K562 (cell line): ENCODE measurements around the gene SOBP. TPM values are rescaled to one million over a fixed set of nuclear protein-coding genes. Genes with fewer than 3 reads are reported as not detected.

Experiments used
- ATAC-seq: fragments of 200-7000 bp; cut with Tn5 transposase; 3 replicates; pipeline ENCODE4 v1.9.1; 2020; ENCODE audit warnings: moderate library complexity
- BruUV-seq: library from RNA; stranded (reverse); fragments of 400-500 nt; replicated peaks from 2 replicates; lab custom pipeline; 2021; lab: Mats Ljungman, UMichigan
- CTCF ChIA-PET: fragments of 300-600 bp; formaldehyde crosslinking; extraction: SDS; loops from one replicate; lab custom pipeline; 2021; ENCODE audit warnings: low intra/inter-chr PET ratio; lab: Yijun Ruan, JAX
- POLR2A ChIA-PET: fragments of 300-600, 350-650 bp; sonication (Branson Sonifier 250); formaldehyde crosslinking; extraction: SDS; loops from one replicate; lab custom pipeline; 2021; ENCODE audit warnings: antibody characterized with exemption, inconsistent platforms; lab: Yijun Ruan, JAX
- DNase-seq, 4 experiments: peaks; one replicate each; pipeline versions ENCODE4 v3.0.0 to v3.0.0-alpha.2; 2011 to 2018; ENCODE audit warnings: low spot score in 3 of 4, mixed read lengths in 3 of 4; ENCODE audit errors: extremely low read depth in 1 of 4
- FAIRE-seq: peaks from 2 replicates; lab custom pipeline; 2011; peaks lifted over from hg19 to GRCh38; lab: Jason Lieb, UNC
- H2AFZ ChIP-seq: 2 replicates; pipeline ENCODE4 v1.6.0; 2011; ENCODE audit warnings: low read depth, low read length, control low read depth, inconsistent platforms
- H3K27ac ChIP-seq: fragments of 200-600 bp; 3 replicates; pipeline ENCODE4 v1.8.0; 2011; ENCODE audit warnings: low read depth, mild to moderate bottlenecking, control low read depth, inconsistent platforms, low read length, moderate library complexity, mixed read lengths; ENCODE audit errors: extremely low read depth
- H3K27me3 ChIP-seq, 2 experiments: fragments of 300-600 bp in 1 of 2; 2 replicates in 1 of 2; 3 replicates in 1 of 2; pipeline versions ENCODE4 v1.6.0 to v1.8.0; 2011; ENCODE audit warnings: inconsistent platforms in 2 of 2, low read length in 2 of 2, mild to moderate bottlenecking in 1 of 2, mixed read lengths in 1 of 2, moderate library complexity in 1 of 2; ENCODE audit not compliant: control insufficient read depth in 2 of 2, insufficient read depth in 2 of 2
- H3K36me3 ChIP-seq: fragments of 300-600 bp; 3 replicates; pipeline ENCODE4 v1.8.0; 2011; ENCODE audit warnings: mild to moderate bottlenecking, low read length, inconsistent platforms; ENCODE audit not compliant: control insufficient read depth, insufficient read depth
- H3K4me1 ChIP-seq, 2 experiments: fragments of 200-600 bp in 1 of 2; replicated peaks in 1 of 2; 2 replicates in 1 of 2; 3 replicates in 1 of 2; pipeline versions ENCODE4 v1.5.1 to v1.8.0; 2011; ENCODE audit warnings: inconsistent platforms in 2 of 2, low read length in 2 of 2, mild to moderate bottlenecking in 1 of 2, mixed read lengths in 1 of 2, moderate library complexity in 1 of 2; ENCODE audit not compliant: control insufficient read depth in 2 of 2, insufficient read depth in 2 of 2
- H3K4me2 ChIP-seq: 2 replicates; pipeline ENCODE4 v1.6.1; 2011; ENCODE audit warnings: low read length, control low read depth, inconsistent platforms, mixed read lengths; ENCODE audit not compliant: insufficient read depth
- H3K4me3 ChIP-seq: fragments of 200-600 bp; sonication (generic), shearing (Covaris generic); 2 replicates; pipeline ENCODE4 v1.5.1; 2016; ENCODE audit warnings: control low read depth, inconsistent platforms
- H3K79me2 ChIP-seq: fragments of 200-600 bp; 3 replicates; pipeline ENCODE4 v1.8.0; 2011; ENCODE audit warnings: low read length, inconsistent platforms; ENCODE audit not compliant: control insufficient read depth, insufficient read depth
- H3K9ac ChIP-seq, 2 experiments: 2 replicates each; pipeline versions ENCODE4 v1.6.0 to v1.6.1; 2011; ENCODE audit warnings: low read depth in 2 of 2, low read length in 2 of 2, control low read depth in 1 of 2, inconsistent platforms in 1 of 2, mild to moderate bottlenecking in 1 of 2, mixed read lengths in 1 of 2; ENCODE audit not compliant: insufficient read depth in 1 of 2
- H3K9me1 ChIP-seq: one replicate; pipeline ENCODE4 v1.6.0; 2011; ENCODE audit warnings: inconsistent platforms, mild to moderate bottlenecking, low read length, moderate library complexity; ENCODE audit not compliant: control insufficient read depth, insufficient read depth
- H3K9me3 ChIP-seq: replicated peaks from 2 replicates; pipeline ENCODE4 v1.5.1; 2011; ENCODE audit warnings: low read depth, low read length, inconsistent platforms; ENCODE audit not compliant: control insufficient read depth, insufficient read depth
- H4K20me1 ChIP-seq: replicated peaks from 2 replicates; pipeline ENCODE4 v1.6.1; 2011; ENCODE audit warnings: low read length, inconsistent platforms, mixed read lengths; ENCODE audit not compliant: control insufficient read depth, insufficient read depth
- ASH1L ChIP-seq: fragments of 450-650 bp; IDR thresholded peaks from 2 replicates; pipeline ENCODE4 v1.6.1; 2018; ENCODE audit warnings: borderline replicate concordance, mild to moderate bottlenecking, low read depth; ENCODE audit not compliant: partially characterized antibody
- DMBX1 ChIP-seq: fragments of 250-450 bp; sonication (Bioruptor Pico); IDR thresholded peaks from 2 replicates; pipeline ENCODE4 v1.8.0; 2022; ENCODE audit warnings: inconsistent platforms, mild to moderate bottlenecking, moderate library complexity, borderline replicate concordance
- EP300 ChIP-seq: IDR thresholded peaks from 2 replicates; pipeline ENCODE4 v1.6.1; 2012; ENCODE audit warnings: low read length, improper control_type of control experiment
- PRPF4 ChIP-seq: fragments of 200-400 bp; formaldehyde crosslinking; IDR thresholded peaks from one replicate; pipeline ENCODE4 v1.6.1; 2017; ENCODE audit warnings: low read length, low read depth, mild to moderate bottlenecking; ENCODE audit not compliant: insufficient read depth, poor library complexity, severe bottlenecking
- PTTG1 ChIP-seq: fragments of 450-650 bp; IDR thresholded peaks from 2 replicates; pipeline ENCODE4 v1.6.1; 2016; ENCODE audit warnings: low read depth, mild to moderate bottlenecking, missing genetic modification characterization, missing compliant biosample characterization
- RFX5 ChIP-seq: IDR thresholded peaks from 2 replicates; pipeline ENCODE4 v1.6.1; 2011; ENCODE audit warnings: low read depth, mild to moderate bottlenecking, improper control_type of control experiment, low read length
- SOX6 ChIP-seq: fragments of 450-650 bp; IDR thresholded peaks from 2 replicates; pipeline ENCODE4 v1.6.1; 2014; ENCODE audit warnings: mild to moderate bottlenecking
- SREBF2 ChIP-seq: sonication (generic); formaldehyde crosslinking; IDR thresholded peaks from 2 replicates; pipeline ENCODE4 v1.4.0; 2020; ENCODE audit warnings: mild to moderate bottlenecking, missing genetic modification reagents
- THAP7 ChIP-seq: fragments of 250-450 bp; sonication (Bioruptor Pico); IDR thresholded peaks from 2 replicates; pipeline ENCODE4 v1.5.0; 2021
- XRCC4 ChIP-seq: IDR thresholded peaks from one replicate; pipeline ENCODE4 v1.6.1; 2011; ENCODE audit not compliant: insufficient read depth, insufficient read length; ENCODE audit errors: extremely low read depth
- in situ Hi-C: fragments of 300-500 bp; cut with MboI; formaldehyde crosslinking; loops from 4 replicates; pipeline ENCODE4 v1.15.0; 2018; ENCODE audit warnings: inconsistent platforms, mixed read lengths
- intact Hi-C: fragments of 100-400 bp; cut with micrococcal nuclease; formaldehyde crosslinking; loops from 2 replicates; pipeline ENCODE4 v1.14.2; 2022
- polyA plus RNA-seq, 8 experiments: library from polyadenylated mRNA; depleted of rRNA in 4 of 8; stranded (reverse) in 5 of 8; unstranded in 3 of 8; fragments of >200 nt; fragmentation: Nextera tagmentation in 2 of 8; fragmentation: Illumina TruSeq in 1 of 8; extraction: Ambion mirVana in 2 of 8; extraction: Trizol in 1 of 8; gene quantifications; 2 replicates each; pipeline versions ENCODE4 v1.2.1 to v1.2.3, GENCODE V29; 2011 to 2014; ENCODE audit warnings: inconsistent platforms in 1 of 8, missing spikeins in 1 of 8
- total RNA-seq, 7 experiments: library from RNA; depleted of rRNA in 6 of 7; stranded (reverse); fragments of >200 nt in 6 of 7; fragmentation: Illumina TruSeq in 2 of 7; extraction: Trizol in 2 of 7; gene quantifications; 2 replicates each; pipeline versions ENCODE4 v1.2.1 to v1.2.3, GENCODE V29; 2011 to 2021; ENCODE audit warnings: low replicate concordance in 1 of 7

SOBP gene
- total and polyA plus RNA-seq, 9 of the 15 experiments (the other 6 are each of a cell fraction or from before 2014, with no cell fraction given): 0.16 TPM; not detected in 8

GRCh38 chr6:107584726-107585125, 94.8 kb downstream of the SOBP start:
- in situ Hi-C loops: no loop called here
- no peaks in the 10 kb centered on the region for H3K36me3 ChIP-seq
- no TSS peak for BruUV-seq
- no peaks in the 10 kb centered on the region for H3K9me1 ChIP-seq
- POLR2A ChIA-PET: no interaction called here
- H3K9me3 ChIP-seq: no peaks in the 10 kb centered on the region
- CTCF ChIA-PET: no interaction called here
- H3K79me2 ChIP-seq: no peaks in the 10 kb centered on the region
- no peak overlapping the region for H2AFZ ChIP-seq
- ATAC-seq (no peak), DNase-seq (no peak)
- no peak overlapping the region for H3K9ac ChIP-seq
- H3K27ac ChIP-seq: no peak overlapping the region
- no peaks in the 10 kb centered on the region for H4K20me1 ChIP-seq
- TF ChIP-seq SREBF2 (CRISPR knock-in tag) (no peak), DMBX1 (CRISPR knock-in tag) (no peak), XRCC4 (no peak), SOX6 (no peak), PRPF4 (no peak), RFX5 (no peak), ASH1L (no peak), EP300 (no peak), PTTG1 (tag) (no peak), THAP7 (no peak)
- TF ChIP-seq, all 486 proteins: peak for 0
- H3K4me1 ChIP-seq: no peaks in the 10 kb centered on the region
- no peak for FAIRE-seq
- no peak overlapping the region for H3K4me3 ChIP-seq
- intact Hi-C loops: no loop called here
- peaks cover 16 to 17% of the 10 kb centered on the region in 2 experiments; a peak in 4 of 5 replicates for H3K27me3 ChIP-seq
- no peak overlapping the region for H3K4me2 ChIP-seq
